GM23338 (cell line): ENCODE measurements around the gene SCAF8. TPM values are rescaled to one million over a fixed set of nuclear protein-coding genes. Genes with fewer than 3 reads are reported as not detected.

Experiments
- ATAC-seq: fragments of 200-7000 bp; cut with Tn5 transposase; 3 replicates; pipeline ENCODE4 v1.9.1; 2020
- DNase-seq: peaks from one replicate; pipeline ENCODE4 v3.0.0-alpha.2; 2015; ENCODE audit warnings: low spot score
- H2AFZ ChIP-seq: fragments of 200-600 bp; sonication (generic); 2 replicates; pipeline ENCODE4 v1.8.0; 2016; ENCODE audit warnings: antibody characterized with exemption, mild to moderate bottlenecking, moderate library complexity
- H3F3A ChIP-seq: fragments of 200-600 bp; sonication (generic); replicated peaks from 2 replicates; pipeline ENCODE4 v1.8.0; 2017; ENCODE audit warnings: antibody characterized with exemption, mixed run types, low read depth
- H3K27ac ChIP-seq: fragments of 200-600 bp; sonication (generic); 2 replicates; pipeline ENCODE4 v1.6.1; 2016; ENCODE audit warnings: low read depth
- H3K27me3 ChIP-seq: fragments of 200-600 bp; sonication (generic); 2 replicates; pipeline ENCODE4 v1.8.0; 2016; ENCODE audit warnings: mild to moderate bottlenecking, mixed run types, moderate library complexity; ENCODE audit not compliant: insufficient read depth
- H3K36me3 ChIP-seq: fragments of 200-600 bp; sonication (generic); 2 replicates; pipeline ENCODE4 v1.8.0; 2016; ENCODE audit warnings: mild to moderate bottlenecking; ENCODE audit not compliant: insufficient read depth
- H3K4me1 ChIP-seq: fragments of 200-600 bp; sonication (generic); 2 replicates; pipeline ENCODE4 v1.8.0; 2016; ENCODE audit warnings: mild to moderate bottlenecking, moderate library complexity; ENCODE audit not compliant: insufficient read depth
- H3K4me2 ChIP-seq: fragments of 200-600 bp; sonication (generic); 2 replicates; pipeline ENCODE4 v1.7.1; 2017; ENCODE audit warnings: mixed run types
- H3K4me3 ChIP-seq: fragments of 200-600 bp; sonication (generic); 2 replicates; pipeline ENCODE4 v1.6.1; 2016; ENCODE audit warnings: mixed run types
- H3K79me2 ChIP-seq: fragments of 200-600 bp; sonication (generic); replicated peaks from 2 replicates; pipeline ENCODE4 v1.8.0; 2017; ENCODE audit warnings: mild to moderate bottlenecking; ENCODE audit not compliant: insufficient read depth
- H3K9me2 ChIP-seq: fragments of 200-600 bp; sonication (generic); 2 replicates; pipeline ENCODE4 v1.8.0; 2017; ENCODE audit not compliant: insufficient read depth
- H4K20me1 ChIP-seq: fragments of 200-600 bp; sonication (generic); replicated peaks from 2 replicates; pipeline ENCODE4 v1.8.0; 2017; ENCODE audit warnings: mild to moderate bottlenecking; ENCODE audit not compliant: insufficient read depth
- H3K27ac Mint-ChIP-seq: 2 replicates; pipeline ENCODE4 v1.8.0; 2020; ENCODE audit warnings: inconsistent platforms, mild to moderate bottlenecking, moderate library complexity, mixed read lengths
- H3K27me3 Mint-ChIP-seq: 3 replicates; pipeline ENCODE4 v1.8.0; 2022; ENCODE audit warnings: low read depth, mild to moderate bottlenecking, moderate library complexity, mixed read lengths, inconsistent platforms; ENCODE audit not compliant: insufficient read depth, poor library complexity
- H3K36me3 Mint-ChIP-seq: 3 replicates; pipeline ENCODE4 v1.8.0; 2021; ENCODE audit warnings: low read depth, mild to moderate bottlenecking, inconsistent platforms, moderate library complexity, mixed read lengths
- H3K4me1 Mint-ChIP-seq: 3 replicates; pipeline ENCODE4 v1.8.0; 2020; ENCODE audit warnings: mild to moderate bottlenecking, inconsistent platforms, mixed read lengths
- H3K4me3 Mint-ChIP-seq: 3 replicates; pipeline ENCODE4 v1.8.0; 2021; ENCODE audit warnings: moderate library complexity, mild to moderate bottlenecking, inconsistent platforms, mixed read lengths
- H3K9me3 Mint-ChIP-seq: 3 replicates; pipeline ENCODE4 v1.8.0; 2020; ENCODE audit warnings: moderate library complexity, mild to moderate bottlenecking, inconsistent platforms, mixed read lengths
- CTCF ChIP-seq, 2 experiments: fragments of 200-600 bp in 1 of 2; sonication (generic) in 1 of 2; conservative IDR thresholded peaks; 2 replicates each; pipeline versions ENCODE4 v1.5.1 to v1.6.1; 2016 to 2017; ENCODE audit warnings: antibody characterized with exemption in 2 of 2, low read depth in 2 of 2, mild to moderate bottlenecking in 2 of 2, moderate library complexity in 1 of 2
- ETS1 ChIP-seq: IDR thresholded peaks from 2 replicates; pipeline ENCODE4 v1.6.1; 2016; ENCODE audit warnings: antibody characterized with exemption
- EZH2phosphoT487 ChIP-seq: fragments of 200-600 bp; sonication (generic); IDR thresholded peaks from one replicate; pipeline ENCODE4 v1.8.1; 2018; ENCODE audit warnings: antibody characterized with exemption; ENCODE audit not compliant: unreplicated experiment
- NANOG ChIP-seq: IDR thresholded peaks from 2 replicates; pipeline ENCODE4 v1.6.1; 2016; ENCODE audit warnings: antibody characterized with exemption, borderline replicate concordance
- POLR2AphosphoS5 ChIP-seq: IDR thresholded peaks from 2 replicates; pipeline ENCODE4 v1.6.1; 2016; ENCODE audit warnings: antibody characterized with exemption, low read depth
- REST ChIP-seq: IDR thresholded peaks from one replicate; pipeline ENCODE4 v1.6.1; 2018; ENCODE audit warnings: antibody characterized with exemption; ENCODE audit not compliant: unreplicated experiment
- STAT1 ChIP-seq: IDR thresholded peaks from one replicate; pipeline ENCODE4 v1.6.1; 2016; ENCODE audit warnings: antibody characterized with exemption; ENCODE audit not compliant: unreplicated experiment
- ZNF331 ChIP-seq: fragments of 250-450 bp; sonication (Bioruptor Pico); IDR thresholded peaks from 2 replicates; pipeline ENCODE4 v1.5.0; 2020; ENCODE audit warnings: low read depth, mild to moderate bottlenecking, moderate library complexity
- polyA plus RNA-seq: library from polyadenylated mRNA; unstranded; fragments of >200 nt; fragmentation: Nextera tagmentation; extraction: Ambion mirVana; gene quantifications from 2 replicates; pipeline ENCODE4 v1.2.1, GENCODE V29; 2016
- total RNA-seq: library from RNA; depleted of rRNA; stranded (reverse); fragments of >200 nt; shearing (Covaris generic); gene quantifications from 2 replicates; pipeline ENCODE4 v1.2.3, GENCODE V29; 2014

SCAF8 gene
- total and polyA plus RNA-seq, 2 experiments from 2014 or later = 13.8 to 37.9 TPM

GRCh38 chr6:154709621-154710020 is 23.6 kb upstream of the SCAF8 start (continued):
- TF ChIP-seq NANOG = no peak
- TF ChIP-seq REST = no peak

GRCh38 chr6:154710689-154711088 is 22.5 kb upstream of the SCAF8 start:
- no peaks in the 10 kb centered on the region for H3K4me1 ChIP-seq
- no peaks in the 10 kb centered on the region for H3K27me3 ChIP-seq
- no peaks in the 10 kb centered on the region for H3K36me3 ChIP-seq
- H3K79me2 ChIP-seq = no peaks in the 10 kb centered on the region
- H2AFZ ChIP-seq = no peak overlapping the region
- H3K4me2 ChIP-seq = no peak overlapping the region
- Mint-ChIP-seq H3K9me3 (no peaks in the 10 kb centered on the region), H3K36me3 (no peaks in the 10 kb centered on the region), H3K27me3 (peaks cover 8% of the 10 kb centered on the region), H3K27ac (no peak overlapping the region), H3K4me1 (no peaks in the 10 kb centered on the region), H3K4me3 (no peak overlapping the region)
- DNase-seq (no peak), ATAC-seq (no peak)
- H3K4me3 ChIP-seq = no peak overlapping the region
- H3K27ac ChIP-seq = no peak overlapping the region
- H4K20me1 ChIP-seq = no peaks in the 10 kb centered on the region
- H3K9me2 ChIP-seq = no peaks in the 10 kb centered on the region
- no peaks in the 10 kb centered on the region for H3F3A ChIP-seq
- no peak for TF ChIP-seq ETS1

- Histone ChIP-seq H3K79me2 (no peaks in the 10 kb centered on the region), H3K27ac (no peak overlapping the region), H3F3A (no peaks in the 10 kb centered on the region), H3K36me3 (no peaks in the 10 kb centered on the region), H3K4me3 (no peak overlapping the region), H3K4me1 (no peaks in the 10 kb centered on the region), H3K27me3 (no peaks in the 10 kb centered on the region), H3K9me2 (no peaks in the 10 kb centered on the region), H3K4me2 (no peak overlapping the region), H4K20me1 (no peaks in the 10 kb centered on the region), H2AFZ (no peak overlapping the region)
- Mint-ChIP-seq H3K9me3 (peaks cover 14% of the 10 kb centered on the region), H3K27ac (no peak overlapping the region), H3K27me3 (peaks cover 2% of the 10 kb centered on the region), H3K36me3 (peaks cover 4% of the 10 kb centered on the region; the same call in 2 of the 3 replicates), H3K4me1 (no peaks in the 10 kb centered on the region), H3K4me3 (no peak overlapping the region)
- ATAC-seq = no peak
- no peak for DNase-seq
- TF ChIP-seq EZH2phosphoT487 = no peak
- TF ChIP-seq POLR2AphosphoS5 = no peak
- TF ChIP-seq NANOG = no peak
- TF ChIP-seq ZNF331 (CRISPR knock-in tag) = no peak
- TF ChIP-seq ETS1 = no peak
- TF ChIP-seq STAT1 = no peak
- TF ChIP-seq CTCF (conservative IDR thresholded peaks at IDR 0.05; ENCODE audit: low read depth in 2 of 2) = no peak
Observed at GRCh38 chr6:154715446-154715845, 17.8 kb upstream of the SCAF8 start.
